Mesendoderm (in vitro differentiated cells): Measurements from ENCODE around the gene CHAT. TPM values are rescaled to one million over a fixed set of nuclear protein-coding genes. Genes with fewer than 3 reads are reported as not detected.

Experiments used
- DNase-seq: peaks from one replicate; pipeline ENCODE4 v3.0.0; 2013
- H2AK5ac ChIP-seq: 2 replicates; pipeline ENCODE4 v1.6.1; 2013; ENCODE audit warnings: low read length, inconsistent platforms
- H2BK120ac ChIP-seq: 2 replicates; pipeline ENCODE4 v1.6.1; 2013; ENCODE audit warnings: low read depth, mild to moderate bottlenecking, low read length, moderate library complexity, mixed read lengths
- H2BK15ac ChIP-seq: replicated peaks from 2 replicates; pipeline ENCODE4 v1.6.1; 2013; ENCODE audit warnings: low read depth, mild to moderate bottlenecking, moderate library complexity
- H2BK5ac ChIP-seq: 2 replicates; pipeline ENCODE4 v1.6.1; 2013; ENCODE audit warnings: low read length, inconsistent platforms
- H3K18ac ChIP-seq: 2 replicates; pipeline ENCODE4 v1.6.1; 2013; ENCODE audit warnings: mild to moderate bottlenecking, low read length, mixed read lengths
- H3K23ac ChIP-seq: one replicate; pipeline ENCODE4 v1.6.1; 2013; ENCODE audit warnings: low read length
- H3K27ac ChIP-seq: 2 replicates; pipeline ENCODE4 v1.5.1; 2013; ENCODE audit warnings: low read depth, mild to moderate bottlenecking, inconsistent platforms, low read length, moderate library complexity
- H3K27me3 ChIP-seq: 2 replicates; pipeline ENCODE4 v1.6.1; 2013; ENCODE audit warnings: low read length, control low read depth, mild to moderate bottlenecking, inconsistent platforms; ENCODE audit not compliant: insufficient read depth, poor library complexity
- H3K36me3 ChIP-seq: 2 replicates; pipeline ENCODE4 v1.6.1; 2013; ENCODE audit warnings: low read length, inconsistent platforms; ENCODE audit not compliant: control insufficient read depth, insufficient read depth
- H3K4ac ChIP-seq: one replicate; pipeline ENCODE4 v1.6.1; 2013; ENCODE audit warnings: low read depth, mild to moderate bottlenecking, low read length, moderate library complexity
- H3K4me1 ChIP-seq: 2 replicates; pipeline ENCODE4 v1.6.1; 2013; ENCODE audit warnings: low read depth, low read length, inconsistent platforms; ENCODE audit not compliant: control insufficient read depth
- H3K4me2 ChIP-seq: 2 replicates; pipeline ENCODE4 v1.6.1; 2013; ENCODE audit warnings: low read length
- H3K4me3 ChIP-seq: 2 replicates; pipeline ENCODE4 v1.5.1; 2013; ENCODE audit warnings: mild to moderate bottlenecking, low read length
- H3K56ac ChIP-seq: one replicate; pipeline ENCODE4 v1.6.1; 2013; ENCODE audit warnings: low read length
- H3K79me1 ChIP-seq: 2 replicates; pipeline ENCODE4 v1.6.1; 2013; ENCODE audit warnings: low read length, inconsistent platforms
- H3K79me2 ChIP-seq: 2 replicates; pipeline ENCODE4 v1.6.1; 2013; ENCODE audit warnings: mild to moderate bottlenecking, low read length; ENCODE audit not compliant: control insufficient read depth, insufficient read depth
- H3K9ac ChIP-seq: 2 replicates; pipeline ENCODE4 v1.6.1; 2013; ENCODE audit warnings: low read length, inconsistent platforms
- H4K5ac ChIP-seq: one replicate; pipeline ENCODE4 v1.6.1; 2013; ENCODE audit warnings: low read length
- H4K8ac ChIP-seq: one replicate; pipeline ENCODE4 v1.6.1; 2013; ENCODE audit warnings: low read depth, mild to moderate bottlenecking, control low read depth, low read length, moderate library complexity
- WGBS: extraction: QIAGEN DNeasy Blood & Tissue Kit; methylation state at CpG from one replicate; pipeline ENCODE4 v1.1.7; 2013; ENCODE audit warnings: low lambda C conversion rate, missing lambda C conversion rate; ENCODE audit not compliant: insufficient coverage; ENCODE audit errors: extremely low coverage; 5-methylcytosine and 5-hydroxymethylcytosine counted together
- polyA plus RNA-seq, 2 experiments: library from polyadenylated mRNA; stranded (reverse); fragments of 200-250 nt; gene quantifications; one replicate each; pipeline ENCODE4 v1.2.3, GENCODE V29; 2013

The CHAT gene
- not detected for polyA plus RNA-seq (2013, experiment 1 of 2)
- not detected for polyA plus RNA-seq (2013, experiment 2 of 2)

DNA sequence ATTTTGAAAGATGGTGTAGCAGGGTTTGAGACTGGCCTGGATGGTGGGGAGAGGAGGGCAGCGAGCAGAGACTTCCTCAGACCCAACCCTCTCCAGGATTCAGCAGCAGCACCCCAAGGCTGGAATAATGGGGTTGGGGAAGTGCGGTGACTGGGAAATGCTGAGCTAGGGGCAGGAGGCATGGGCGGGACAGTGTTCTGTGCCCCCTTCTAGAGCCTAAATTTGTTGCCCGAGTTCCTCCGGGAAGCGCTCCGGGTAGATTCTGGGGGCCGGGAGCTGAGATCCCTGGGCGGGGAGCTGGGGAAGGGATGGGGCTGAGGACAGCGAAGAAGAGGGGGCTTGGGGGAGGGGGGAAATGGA is at the start of gene CHAT:
TSS of gene CHAT (plus strand) at position 156 of the 360 bp plus-strand sequence. CDS start at position 309, 153 bp downstream.
- Histone ChIP-seq H2BK15ac (no peak within 1 kb of the TSS), H3K4me3 (no peak within 1 kb of the TSS), H3K4me1 (no peaks in the 10 kb centered on the region), H4K5ac (no peak within 1 kb of the TSS), H3K79me2 (no peaks in the 10 kb centered on the region), H2BK5ac (no peak within 1 kb of the TSS), H3K27me3 (peaks cover 57% of the 10 kb centered on the region), H3K9ac (no peak within 1 kb of the TSS), H3K79me1 (no peaks in the 10 kb centered on the region), H3K4me2 (no peak within 1 kb of the TSS), H3K4ac (no peak within 1 kb of the TSS), H3K18ac (no peak within 1 kb of the TSS), H2AK5ac (no peak within 1 kb of the TSS), H2BK120ac (no peak within 1 kb of the TSS), H3K56ac (no peak within 1 kb of the TSS), H3K36me3 (no peaks in the 10 kb centered on the region), H4K8ac (no peak within 1 kb of the TSS), H3K23ac (no peak within 1 kb of the TSS), H3K27ac (no peak within 1 kb of the TSS)
- DNase-seq, result no peak
- WGBS, result no CpG with 5 or more reads among the region's 10 CpGs

DNA sequence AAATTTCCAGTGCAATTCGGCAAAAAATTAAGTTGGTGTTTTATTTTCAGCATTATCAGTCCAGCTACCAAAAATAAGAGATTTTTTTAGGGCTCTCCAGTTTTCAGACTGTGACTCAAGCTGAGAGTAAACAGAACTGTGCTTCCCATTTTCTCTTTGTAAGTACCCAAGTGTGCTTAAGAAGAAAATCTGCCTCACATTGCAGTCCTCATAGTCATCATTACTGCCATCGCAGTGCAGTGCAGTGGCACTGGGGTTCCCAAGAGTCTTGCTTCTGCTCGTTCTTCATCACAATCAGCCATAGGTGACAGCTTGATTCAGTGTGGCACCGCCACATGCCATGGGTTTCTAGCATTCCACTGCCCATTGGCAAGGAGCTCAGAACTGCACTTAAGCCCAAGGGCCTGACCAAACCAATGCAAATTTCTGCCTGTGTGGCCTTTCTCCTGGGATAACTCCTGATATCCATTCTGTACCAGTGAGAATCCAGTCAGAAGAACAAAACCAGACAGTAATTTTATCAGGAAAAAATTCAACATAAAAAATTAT is 49.3 kb upstream of the CHAT start:
- H3K56ac ChIP-seq, result no peak overlapping the region
- WGBS, result no CpG with 5 or more reads among the region's 4 CpGs
- H2BK15ac ChIP-seq, result no peak overlapping the region
- no peak overlapping the region for H3K4me2 ChIP-seq
- H3K9ac ChIP-seq, result no peak overlapping the region
- H3K36me3 ChIP-seq, result no peaks in the 10 kb centered on the region
- H2BK5ac ChIP-seq, result no peak overlapping the region
- no peak overlapping the region for H2AK5ac ChIP-seq
- H3K4me1 ChIP-seq, result peaks cover 4% of the 10 kb centered on the region
- H3K79me1 ChIP-seq, result no peaks in the 10 kb centered on the region
- H3K27ac ChIP-seq, result no peak overlapping the region
- no peak overlapping the region for H3K23ac ChIP-seq
- H4K5ac ChIP-seq, result no peak overlapping the region
- H3K79me2 ChIP-seq, result no peaks in the 10 kb centered on the region
- no peak overlapping the region for H3K4ac ChIP-seq
- H3K18ac ChIP-seq, result no peak overlapping the region
- no peak for DNase-seq
- no peak overlapping the region for H4K8ac ChIP-seq
- H3K4me3 ChIP-seq, result no peak overlapping the region
- no peaks in the 10 kb centered on the region for H3K27me3 ChIP-seq
- H2BK120ac ChIP-seq, result no peak overlapping the region

DNA sequence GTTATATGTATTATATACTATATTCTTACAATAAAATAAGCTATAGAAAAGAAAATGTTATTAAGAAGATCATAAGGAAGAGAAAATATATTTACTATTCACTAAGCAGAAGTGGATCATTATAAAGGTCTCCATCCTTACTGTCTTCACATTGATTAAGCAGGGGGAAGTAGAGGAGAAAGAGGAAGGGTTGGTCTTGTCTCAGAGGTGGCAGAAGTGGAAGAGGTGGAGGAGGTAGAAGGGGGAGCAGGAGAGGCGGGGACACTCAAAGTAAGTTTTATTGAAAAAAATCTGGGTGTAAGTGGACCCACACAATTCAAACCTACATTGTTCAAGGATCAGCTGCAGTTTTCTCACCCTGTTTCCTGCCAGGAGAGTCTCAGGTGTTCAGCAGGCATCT is 46.0 kb upstream of the CHAT start:
- Histone ChIP-seq H3K23ac (no peak overlapping the region), H3K4ac (no peak overlapping the region), H4K5ac (no peak overlapping the region), H3K27me3 (no peaks in the 10 kb centered on the region), H3K4me2 (no peak overlapping the region), H3K4me1 (no peaks in the 10 kb centered on the region), H2BK120ac (no peak overlapping the region), H2BK5ac (no peak overlapping the region), H3K4me3 (no peak overlapping the region), H3K56ac (no peak overlapping the region), H3K9ac (no peak overlapping the region), H2AK5ac (no peak overlapping the region), H3K79me1 (no peaks in the 10 kb centered on the region), H3K27ac (no peak overlapping the region), H4K8ac (no peak overlapping the region), H3K79me2 (no peaks in the 10 kb centered on the region), H3K36me3 (no peaks in the 10 kb centered on the region), H2BK15ac (no peak overlapping the region), H3K18ac (no peak overlapping the region)
- DNase-seq, result no peak
- WGBS, result no CpG with 5 or more reads among the region's 1 CpG

DNA sequence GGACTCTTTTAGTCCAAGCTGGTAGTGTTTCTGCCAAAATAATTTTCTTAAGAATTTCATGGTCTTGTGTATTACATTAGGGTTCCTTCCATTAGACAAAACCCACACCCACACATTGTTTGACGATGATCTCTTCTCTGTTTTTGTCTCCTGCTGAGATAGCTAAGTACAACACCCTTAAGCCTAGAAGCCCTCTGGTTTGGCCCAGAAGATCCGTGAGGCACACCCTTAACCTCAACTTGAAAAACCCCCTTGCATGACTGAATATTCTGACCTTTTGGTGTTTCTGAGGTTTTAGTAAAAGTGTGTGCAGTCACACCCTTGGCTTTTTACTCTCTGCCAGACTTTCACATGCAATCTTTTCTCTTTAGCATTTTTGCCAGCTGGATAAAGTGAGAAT is 45.6 kb upstream of the CHAT start:
- Histone ChIP-seq H3K36me3 (no peaks in the 10 kb centered on the region), H3K23ac (no peak overlapping the region), H4K5ac (no peak overlapping the region), H3K27ac (no peak overlapping the region), H3K79me2 (no peaks in the 10 kb centered on the region), H3K4me3 (no peak overlapping the region), H3K4me1 (no peaks in the 10 kb centered on the region), H3K18ac (no peak overlapping the region), H3K9ac (no peak overlapping the region), H3K4me2 (no peak overlapping the region), H3K79me1 (no peaks in the 10 kb centered on the region), H2BK5ac (no peak overlapping the region), H3K4ac (no peak overlapping the region), H2BK15ac (no peak overlapping the region), H4K8ac (no peak overlapping the region), H3K56ac (no peak overlapping the region), H2BK120ac (no peak overlapping the region), H2AK5ac (no peak overlapping the region), H3K27me3 (no peaks in the 10 kb centered on the region)
- WGBS, result no CpG with 5 or more reads among the region's 2 CpGs
- no peak for DNase-seq

DNA sequence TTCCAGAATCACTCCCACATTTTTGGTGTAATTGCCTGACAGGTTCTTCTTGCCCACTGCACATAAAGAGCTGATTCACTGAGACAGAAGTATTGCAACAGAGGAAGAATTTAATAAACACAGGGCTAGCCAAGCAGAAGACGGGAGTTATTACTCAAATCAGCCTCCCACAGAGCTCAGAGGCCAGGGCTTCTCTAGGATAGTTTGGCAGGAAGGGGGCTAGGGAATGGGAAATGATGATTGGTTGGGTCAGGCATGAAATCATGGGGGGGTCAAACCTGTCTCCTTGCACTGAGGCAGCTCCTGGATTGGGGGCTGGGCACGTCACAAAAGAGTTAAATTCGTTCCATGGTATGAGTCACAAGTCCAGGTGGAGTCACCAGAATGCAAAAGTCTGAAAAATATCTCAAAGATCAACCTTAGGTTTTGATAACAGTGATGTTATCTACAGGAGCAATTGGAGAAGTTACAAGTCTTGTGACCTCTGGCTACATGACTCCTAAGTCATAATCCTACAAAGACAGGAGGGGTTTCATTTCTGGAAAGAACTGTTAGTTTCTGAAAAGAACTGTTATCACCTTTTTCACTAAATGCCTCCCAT is 44.7 kb upstream of the CHAT start:
- Histone ChIP-seq H3K79me1 (no peaks in the 10 kb centered on the region), H3K18ac (no peak overlapping the region), H3K27me3 (no peaks in the 10 kb centered on the region), H3K4me3 (no peak overlapping the region), H2BK15ac (no peak overlapping the region), H3K4me2 (no peak overlapping the region), H3K23ac (no peak overlapping the region), H2AK5ac (no peak overlapping the region), H3K36me3 (no peaks in the 10 kb centered on the region), H3K4me1 (no peaks in the 10 kb centered on the region), H4K8ac (no peak overlapping the region), H3K79me2 (no peaks in the 10 kb centered on the region), H3K4ac (no peak overlapping the region), H4K5ac (no peak overlapping the region), H3K56ac (no peak overlapping the region), H3K27ac (no peak overlapping the region), H3K9ac (no peak overlapping the region), H2BK120ac (no peak overlapping the region), H2BK5ac (no peak overlapping the region)
- WGBS, result no CpG with 5 or more reads among the region's 3 CpGs
- no peak for DNase-seq

DNA sequence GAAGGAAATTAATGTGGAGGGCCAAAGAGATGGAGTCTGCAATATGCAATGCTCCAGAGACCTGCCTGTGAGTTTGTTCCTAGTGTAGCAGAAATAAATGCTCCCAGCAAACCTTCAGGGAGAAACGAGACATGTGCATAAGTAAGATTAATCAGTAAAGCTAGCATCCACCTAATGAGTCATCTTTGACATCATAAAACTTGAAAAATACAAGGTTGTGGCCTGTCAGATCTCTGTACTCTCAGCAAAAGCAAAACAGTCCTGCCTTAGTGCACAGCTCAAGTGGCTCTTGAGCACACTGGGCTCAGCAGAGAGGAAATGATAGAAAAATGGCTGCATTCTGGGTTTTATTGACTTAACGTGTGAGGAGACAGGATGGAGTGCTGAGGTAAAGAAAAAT is 42.4 kb upstream of the CHAT start:
- no peak for DNase-seq
- H3K4me2 ChIP-seq, result no peak overlapping the region
- no peaks in the 10 kb centered on the region for H3K36me3 ChIP-seq
- H2BK15ac ChIP-seq, result no peak overlapping the region
- H3K9ac ChIP-seq, result no peak overlapping the region
- H3K27me3 ChIP-seq, result no peaks in the 10 kb centered on the region
- no peak overlapping the region for H3K4ac ChIP-seq
- no peak overlapping the region for H2AK5ac ChIP-seq
- H3K27ac ChIP-seq, result no peak overlapping the region
- no peaks in the 10 kb centered on the region for H3K79me2 ChIP-seq
- no peaks in the 10 kb centered on the region for H3K4me1 ChIP-seq
- H4K5ac ChIP-seq, result no peak overlapping the region
- H3K79me1 ChIP-seq, result no peaks in the 10 kb centered on the region
- H3K4me3 ChIP-seq, result no peak overlapping the region
- H2BK120ac ChIP-seq, result no peak overlapping the region
- no peak overlapping the region for H2BK5ac ChIP-seq
- no peak overlapping the region for H3K23ac ChIP-seq
- no peak overlapping the region for H3K18ac ChIP-seq
- no CpG with 5 or more reads among the region's 2 CpGs for WGBS
- no peak overlapping the region for H3K56ac ChIP-seq
- H4K8ac ChIP-seq, result no peak overlapping the region
